CD4-positive, alpha-beta T cell treated with Interleukin-2 at 100 ng/mL for 4 hours (primary cell): ENCODE measurements around the gene EPHA1.

Experiments used
- DNase-seq: peaks from one replicate; pipeline ENCODE4 v3.0.0-alpha.2; 2020; ENCODE audit warnings: low spot score

EPHA1 gene

GRCh38 chr7:143389316-143390103, 19.1 kb downstream of the EPHA1 start:
- DNase-seq: no peak

GRCh38 chr7:143388491-143389101, 20.1 kb downstream of the EPHA1 start:
- DNase-seq: no peak

- no peak for DNase-seq
Observed at GRCh38 chr7:143388051-143388450, 20.6 kb downstream of the EPHA1 start.

GRCh38 chr7:143387156-143387975, 21.3 kb downstream of the EPHA1 start:
- DNase-seq: no peak

GRCh38 chr7:143385891-143386781, 22.5 kb downstream of the EPHA1 start:
- peak; percentile 58 for DNase-seq

GRCh38 chr7:143384661-143385631, 23.7 kb downstream of the EPHA1 start:
- DNase-seq: no peak

- no peak for DNase-seq
Observed at GRCh38 chr7:143384148-143384547, 24.5 kb downstream of the EPHA1 start.

- DNase-seq: no peak
Observed at GRCh38 chr7:143383642-143383957, 25.1 kb downstream of the EPHA1 start.

GRCh38 chr7:143382791-143383641, 25.6 kb downstream of the EPHA1 start:
- no peak for DNase-seq

GRCh38 chr7:143382126-143382790, 26.4 kb downstream of the EPHA1 start:
- DNase-seq: no peak

GRCh38 chr7:143381427-143382125, 27.1 kb downstream of the EPHA1 start:
- DNase-seq: no peak

GRCh38 chr7:143380646-143381426, 27.8 kb downstream of the EPHA1 start, which contains the start of gene ZYX:
TSS of gene ZYX (plus strand) at chr7:143381345. CDS start at chr7:143381572, 227 bp downstream.
- DNase-seq: peak; percentile 90

GRCh38 chr7:143380260-143380645, 28.4 kb downstream of the EPHA1 start:
- DNase-seq: peak; percentile 91

- no peak for DNase-seq
Observed at GRCh38 chr7:143379611-143380259, 28.9 kb downstream of the EPHA1 start.

GRCh38 chr7:143376396-143376795, 32.3 kb downstream of the EPHA1 start:
- DNase-seq: no peak

GRCh38 chr7:143375298-143376034, 33.2 kb downstream of the EPHA1 start:
- DNase-seq: peak; percentile 72
